K562 (cell line): ENCODE measurements around the gene ANKH. TPM values are rescaled to one million over a fixed set of nuclear protein-coding genes. Genes with fewer than 3 reads are reported as not detected.

Source experiments
- ATAC-seq: fragments of 200-7000 bp; cut with Tn5 transposase; 3 replicates; pipeline ENCODE4 v1.9.1; 2020; ENCODE audit warnings: moderate library complexity
- BruUV-seq: library from RNA; stranded (reverse); fragments of 400-500 nt; replicated peaks from 2 replicates; lab custom pipeline; 2021; lab: Mats Ljungman, UMichigan
- CTCF ChIA-PET: fragments of 300-600 bp; formaldehyde crosslinking; extraction: SDS; loops from one replicate; lab custom pipeline; 2021; ENCODE audit warnings: low intra/inter-chr PET ratio; lab: Yijun Ruan, JAX
- POLR2A ChIA-PET: fragments of 300-600, 350-650 bp; sonication (Branson Sonifier 250); formaldehyde crosslinking; extraction: SDS; loops from one replicate; lab custom pipeline; 2021; ENCODE audit warnings: antibody characterized with exemption, inconsistent platforms; lab: Yijun Ruan, JAX
- DNase-seq, 4 experiments: peaks; one replicate each; pipeline versions ENCODE4 v3.0.0 to v3.0.0-alpha.2; 2011 to 2018; ENCODE audit warnings: low spot score in 3 of 4, mixed read lengths in 3 of 4; ENCODE audit errors: extremely low read depth in 1 of 4
- FAIRE-seq: peaks from 2 replicates; lab custom pipeline; 2011; peaks lifted over from hg19 to GRCh38; lab: Jason Lieb, UNC
- H2AFZ ChIP-seq: 2 replicates; pipeline ENCODE4 v1.6.0; 2011; ENCODE audit warnings: low read depth, low read length, control low read depth, inconsistent platforms
- H3K27ac ChIP-seq: fragments of 200-600 bp; 3 replicates; pipeline ENCODE4 v1.8.0; 2011; ENCODE audit warnings: low read depth, mild to moderate bottlenecking, control low read depth, inconsistent platforms, low read length, moderate library complexity, mixed read lengths; ENCODE audit errors: extremely low read depth
- H3K27me3 ChIP-seq, 2 experiments: fragments of 300-600 bp in 1 of 2; 2 replicates in 1 of 2; 3 replicates in 1 of 2; pipeline versions ENCODE4 v1.6.0 to v1.8.0; 2011; ENCODE audit warnings: inconsistent platforms in 2 of 2, low read length in 2 of 2, mild to moderate bottlenecking in 1 of 2, mixed read lengths in 1 of 2, moderate library complexity in 1 of 2; ENCODE audit not compliant: control insufficient read depth in 2 of 2, insufficient read depth in 2 of 2
- H3K36me3 ChIP-seq: fragments of 300-600 bp; 3 replicates; pipeline ENCODE4 v1.8.0; 2011; ENCODE audit warnings: mild to moderate bottlenecking, low read length, inconsistent platforms; ENCODE audit not compliant: control insufficient read depth, insufficient read depth
- H3K4me1 ChIP-seq, 2 experiments: fragments of 200-600 bp in 1 of 2; replicated peaks in 1 of 2; 2 replicates in 1 of 2; 3 replicates in 1 of 2; pipeline versions ENCODE4 v1.5.1 to v1.8.0; 2011; ENCODE audit warnings: inconsistent platforms in 2 of 2, low read length in 2 of 2, mild to moderate bottlenecking in 1 of 2, mixed read lengths in 1 of 2, moderate library complexity in 1 of 2; ENCODE audit not compliant: control insufficient read depth in 2 of 2, insufficient read depth in 2 of 2
- H3K4me2 ChIP-seq: 2 replicates; pipeline ENCODE4 v1.6.1; 2011; ENCODE audit warnings: low read length, control low read depth, inconsistent platforms, mixed read lengths; ENCODE audit not compliant: insufficient read depth
- H3K4me3 ChIP-seq: fragments of 200-600 bp; sonication (generic), shearing (Covaris generic); 2 replicates; pipeline ENCODE4 v1.5.1; 2016; ENCODE audit warnings: control low read depth, inconsistent platforms
- H3K79me2 ChIP-seq: fragments of 200-600 bp; 3 replicates; pipeline ENCODE4 v1.8.0; 2011; ENCODE audit warnings: low read length, inconsistent platforms; ENCODE audit not compliant: control insufficient read depth, insufficient read depth
- H3K9ac ChIP-seq, 2 experiments: 2 replicates each; pipeline versions ENCODE4 v1.6.0 to v1.6.1; 2011; ENCODE audit warnings: low read depth in 2 of 2, low read length in 2 of 2, control low read depth in 1 of 2, inconsistent platforms in 1 of 2, mild to moderate bottlenecking in 1 of 2, mixed read lengths in 1 of 2; ENCODE audit not compliant: insufficient read depth in 1 of 2
- H3K9me1 ChIP-seq: one replicate; pipeline ENCODE4 v1.6.0; 2011; ENCODE audit warnings: inconsistent platforms, mild to moderate bottlenecking, low read length, moderate library complexity; ENCODE audit not compliant: control insufficient read depth, insufficient read depth
- H3K9me3 ChIP-seq: replicated peaks from 2 replicates; pipeline ENCODE4 v1.5.1; 2011; ENCODE audit warnings: low read depth, low read length, inconsistent platforms; ENCODE audit not compliant: control insufficient read depth, insufficient read depth
- H4K20me1 ChIP-seq: replicated peaks from 2 replicates; pipeline ENCODE4 v1.6.1; 2011; ENCODE audit warnings: low read length, inconsistent platforms, mixed read lengths; ENCODE audit not compliant: control insufficient read depth, insufficient read depth
- BDP1 ChIP-seq: IDR thresholded peaks from 3 replicates; pipeline ENCODE4 v1.6.1; 2011; ENCODE audit not compliant: insufficient read length, insufficient read depth
- ETV5 ChIP-seq: sonication (generic); formaldehyde crosslinking; IDR thresholded peaks from 2 replicates; pipeline ENCODE4 v1.4.0; 2020; ENCODE audit warnings: low read depth, mild to moderate bottlenecking, missing genetic modification reagents
- KAT8 ChIP-seq: fragments of 450-650 bp; IDR thresholded peaks from 2 replicates; pipeline ENCODE4 v1.6.1; 2016; ENCODE audit warnings: low read depth, mild to moderate bottlenecking
- MXI1 ChIP-seq: IDR thresholded peaks from 2 replicates; pipeline ENCODE4 v1.6.1; 2011; ENCODE audit warnings: low read depth, mild to moderate bottlenecking, improper control_type of control experiment, low read length
- TEAD1 ChIP-seq, 2 experiments: fragments of 450-650 bp in 1 of 2; sonication (generic) in 1 of 2; formaldehyde crosslinking; IDR thresholded peaks; 2 replicates each; pipeline versions ENCODE4 v1.4.0 to v1.8.0; 2020 to 2022; ENCODE audit warnings: mild to moderate bottlenecking in 2 of 2, missing genetic modification reagents in 1 of 2
- ZBTB8A ChIP-seq: fragments of 450-650 bp; IDR thresholded peaks from 2 replicates; pipeline ENCODE4 v1.6.1; 2018; ENCODE audit warnings: mild to moderate bottlenecking, moderate library complexity; ENCODE audit not compliant: partially characterized antibody
- ZNF699 ChIP-seq: fragments of 250-450 bp; sonication (Bioruptor Pico); IDR thresholded peaks from 2 replicates; pipeline ENCODE4 v1.8.0; 2021; ENCODE audit warnings: mild to moderate bottlenecking, moderate library complexity; ENCODE audit not compliant: insufficient replicate concordance
- WGBS: fragments of 100-300 bp; shearing (Covaris generic); methylation state at CpG from one replicate; pipeline ENCODE4 v1.1.6; 2016; ENCODE audit warnings: low coverage, mixed read lengths; ENCODE audit not compliant: insufficient coverage; ENCODE audit errors: missing lambda C conversion rate; 5-methylcytosine and 5-hydroxymethylcytosine counted together
- in situ Hi-C: fragments of 300-500 bp; cut with MboI; formaldehyde crosslinking; loops from 4 replicates; pipeline ENCODE4 v1.15.0; 2018; ENCODE audit warnings: inconsistent platforms, mixed read lengths
- intact Hi-C: fragments of 100-400 bp; cut with micrococcal nuclease; formaldehyde crosslinking; loops from 2 replicates; pipeline ENCODE4 v1.14.2; 2022
- polyA plus RNA-seq, 8 experiments: library from polyadenylated mRNA; depleted of rRNA in 4 of 8; stranded (reverse) in 5 of 8; unstranded in 3 of 8; fragments of >200 nt; fragmentation: Nextera tagmentation in 2 of 8; fragmentation: Illumina TruSeq in 1 of 8; extraction: Ambion mirVana in 2 of 8; extraction: Trizol in 1 of 8; gene quantifications; 2 replicates each; pipeline versions ENCODE4 v1.2.1 to v1.2.3, GENCODE V29; 2011 to 2014; ENCODE audit warnings: inconsistent platforms in 1 of 8, missing spikeins in 1 of 8
- total RNA-seq, 7 experiments: library from RNA; depleted of rRNA in 6 of 7; stranded (reverse); fragments of >200 nt in 6 of 7; fragmentation: Illumina TruSeq in 2 of 7; extraction: Trizol in 2 of 7; gene quantifications; 2 replicates each; pipeline versions ENCODE4 v1.2.1 to v1.2.3, GENCODE V29; 2011 to 2021; ENCODE audit warnings: low replicate concordance in 1 of 7
- TF ChIP-seq, protein P1 (sequence below): sonication (generic); formaldehyde crosslinking; IDR thresholded peaks from 2 replicates; pipeline ENCODE4 v1.8.1; 2023; ENCODE audit warnings: missing genetic modification reagents, mild to moderate bottlenecking, borderline replicate concordance
- TF ChIP-seq, protein P2 (sequence below), 2 experiments: fragments of 450-650 bp in 1 of 2; sonication (generic) in 1 of 2; formaldehyde crosslinking in 1 of 2; IDR thresholded peaks in 1 of 2; conservative IDR thresholded peaks in 1 of 2; 2 replicates each; pipeline versions ENCODE4 v1.6.1 to v1.8.1; 2016 to 2023; ENCODE audit warnings: mild to moderate bottlenecking in 2 of 2, moderate library complexity in 2 of 2, inconsistent platforms in 1 of 2, missing genetic modification reagents in 1 of 2
- TF ChIP-seq, protein P3 (sequence below): sonication (generic); formaldehyde crosslinking; IDR thresholded peaks from 2 replicates; pipeline ENCODE4 v1.8.1; 2023; ENCODE audit warnings: mild to moderate bottlenecking, missing genetic modification reagents, moderate library complexity
- TF ChIP-seq, protein P4 (sequence below): fragments of 200-800 bp; sonication (Bioruptor generic); IDR thresholded peaks from 2 replicates; pipeline ENCODE4 v1.6.1; 2017; ENCODE audit warnings: missing genetic modification characterization, missing compliant biosample characterization
- TF ChIP-seq, protein P5 (sequence below): sonication (generic); formaldehyde crosslinking; IDR thresholded peaks from 2 replicates; pipeline ENCODE4 v1.8.0; 2022; ENCODE audit warnings: missing genetic modification reagents, mild to moderate bottlenecking, moderate library complexity, borderline replicate concordance

The ANKH gene
- total and polyA plus RNA-seq, 9 of the 15 experiments (the other 6 are each of a cell fraction or from before 2014, with no cell fraction given), result 0.79 to 12.2 (median 4.5) TPM

DNA sequence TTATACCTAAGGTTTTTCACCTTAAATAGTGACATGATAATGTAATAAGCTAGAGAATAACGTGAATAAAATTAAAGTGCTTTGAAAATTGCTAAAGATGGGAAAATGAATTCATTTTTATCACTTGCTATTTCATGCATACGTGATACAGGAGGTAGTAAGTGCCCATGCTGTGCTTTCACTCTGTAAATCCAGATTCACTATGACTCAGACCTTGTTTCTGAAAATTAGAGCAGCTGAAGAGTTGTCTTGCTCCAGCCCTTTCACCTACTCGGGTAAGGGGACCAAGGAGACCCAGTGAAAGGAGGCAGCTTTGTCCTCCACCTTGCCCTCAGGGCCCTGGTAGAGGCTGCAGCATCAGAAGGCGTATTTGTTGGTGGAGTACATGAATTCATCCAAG, 87.9 kb downstream of the ANKH start:
- Histone ChIP-seq H3K36me3 (no peaks in the 10 kb centered on the region), H3K9ac (no peak overlapping the region), H3K4me3 (no peak overlapping the region), H3K27ac (no peak overlapping the region), H2AFZ (no peak overlapping the region), H3K27me3 (peaks cover 0 to 12% of the 10 kb centered on the region in 2 experiments; a peak in 3 of 5 replicates), H3K4me1 (no peaks in the 10 kb centered on the region), H3K4me2 (no peak overlapping the region), H3K79me2 (no peaks in the 10 kb centered on the region), H4K20me1 (no peaks in the 10 kb centered on the region), H3K9me3 (no peaks in the 10 kb centered on the region), H3K9me1 (no peaks in the 10 kb centered on the region)
- BruUV-seq, result no TSS peak
- ATAC-seq (no peak), FAIRE-seq (no peak), DNase-seq (no peak)
- 9% methylated on average over 4 of the region's 4 CpGs for WGBS
- POLR2A ChIA-PET, result interaction anchor here (0.6 kb wide), 1 partner anchor 26 kb away, joined by 3 read pairs; no protein-coding TSS in a partner anchor
- intact Hi-C loops, result no loop called here
- in situ Hi-C loops, result no loop called here
- CTCF ChIA-PET, result no interaction called here
- TF ChIP-seq, protein P1, sequence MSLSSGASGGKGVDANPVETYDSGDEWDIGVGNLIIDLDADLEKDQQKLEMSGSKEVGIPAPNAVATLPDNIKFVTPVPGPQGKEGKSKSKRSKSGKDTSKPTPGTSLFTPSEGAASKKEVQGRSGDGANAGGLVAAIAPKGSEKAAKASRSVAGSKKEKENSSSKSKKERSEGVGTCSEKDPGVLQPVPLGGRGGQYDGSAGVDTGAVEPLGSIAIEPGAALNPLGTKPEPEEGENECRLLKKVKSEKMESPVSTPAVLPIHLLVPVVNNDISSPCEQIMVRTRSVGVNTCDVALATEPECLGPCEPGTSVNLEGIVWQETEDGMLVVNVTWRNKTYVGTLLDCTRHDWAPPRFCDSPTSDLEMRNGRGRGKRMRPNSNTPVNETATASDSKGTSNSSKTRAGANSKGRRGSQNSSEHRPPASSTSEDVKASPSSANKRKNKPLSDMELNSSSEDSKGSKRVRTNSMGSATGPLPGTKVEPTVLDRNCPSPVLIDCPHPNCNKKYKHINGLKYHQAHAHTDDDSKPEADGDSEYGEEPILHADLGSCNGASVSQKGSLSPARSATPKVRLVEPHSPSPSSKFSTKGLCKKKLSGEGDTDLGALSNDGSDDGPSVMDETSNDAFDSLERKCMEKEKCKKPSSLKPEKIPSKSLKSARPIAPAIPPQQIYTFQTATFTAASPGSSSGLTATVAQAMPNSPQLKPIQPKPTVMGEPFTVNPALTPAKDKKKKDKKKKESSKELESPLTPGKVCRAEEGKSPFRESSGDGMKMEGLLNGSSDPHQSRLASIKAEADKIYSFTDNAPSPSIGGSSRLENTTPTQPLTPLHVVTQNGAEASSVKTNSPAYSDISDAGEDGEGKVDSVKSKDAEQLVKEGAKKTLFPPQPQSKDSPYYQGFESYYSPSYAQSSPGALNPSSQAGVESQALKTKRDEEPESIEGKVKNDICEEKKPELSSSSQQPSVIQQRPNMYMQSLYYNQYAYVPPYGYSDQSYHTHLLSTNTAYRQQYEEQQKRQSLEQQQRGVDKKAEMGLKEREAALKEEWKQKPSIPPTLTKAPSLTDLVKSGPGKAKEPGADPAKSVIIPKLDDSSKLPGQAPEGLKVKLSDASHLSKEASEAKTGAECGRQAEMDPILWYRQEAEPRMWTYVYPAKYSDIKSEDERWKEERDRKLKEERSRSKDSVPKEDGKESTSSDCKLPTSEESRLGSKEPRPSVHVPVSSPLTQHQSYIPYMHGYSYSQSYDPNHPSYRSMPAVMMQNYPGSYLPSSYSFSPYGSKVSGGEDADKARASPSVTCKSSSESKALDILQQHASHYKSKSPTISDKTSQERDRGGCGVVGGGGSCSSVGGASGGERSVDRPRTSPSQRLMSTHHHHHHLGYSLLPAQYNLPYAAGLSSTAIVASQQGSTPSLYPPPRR (CRISPR knock-in tag), result no peak
- no peak for TF ChIP-seq ETV5 (CRISPR knock-in tag)
- no peak for TF ChIP-seq BDP1
- TF ChIP-seq, protein P2, sequence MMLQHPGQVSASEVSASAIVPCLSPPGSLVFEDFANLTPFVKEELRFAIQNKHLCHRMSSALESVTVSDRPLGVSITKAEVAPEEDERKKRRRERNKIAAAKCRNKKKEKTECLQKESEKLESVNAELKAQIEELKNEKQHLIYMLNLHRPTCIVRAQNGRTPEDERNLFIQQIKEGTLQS (IDR thresholded peaks at IDR 0.05), result no peak
- TF ChIP-seq, protein P2 (CRISPR knock-in tag; conservative IDR thresholded peaks at IDR 0.05), result no peak
- TF ChIP-seq, protein P3, sequence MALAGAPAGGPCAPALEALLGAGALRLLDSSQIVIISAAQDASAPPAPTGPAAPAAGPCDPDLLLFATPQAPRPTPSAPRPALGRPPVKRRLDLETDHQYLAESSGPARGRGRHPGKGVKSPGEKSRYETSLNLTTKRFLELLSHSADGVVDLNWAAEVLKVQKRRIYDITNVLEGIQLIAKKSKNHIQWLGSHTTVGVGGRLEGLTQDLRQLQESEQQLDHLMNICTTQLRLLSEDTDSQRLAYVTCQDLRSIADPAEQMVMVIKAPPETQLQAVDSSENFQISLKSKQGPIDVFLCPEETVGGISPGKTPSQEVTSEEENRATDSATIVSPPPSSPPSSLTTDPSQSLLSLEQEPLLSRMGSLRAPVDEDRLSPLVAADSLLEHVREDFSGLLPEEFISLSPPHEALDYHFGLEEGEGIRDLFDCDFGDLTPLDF (CRISPR knock-in tag), result no peak
- no peak for TF ChIP-seq ZNF699 (CRISPR knock-in tag)
- no peak for TF ChIP-seq TEAD1 (CRISPR knock-in tag; IDR thresholded peaks at IDR 0.05)
- TF ChIP-seq, protein P4, sequence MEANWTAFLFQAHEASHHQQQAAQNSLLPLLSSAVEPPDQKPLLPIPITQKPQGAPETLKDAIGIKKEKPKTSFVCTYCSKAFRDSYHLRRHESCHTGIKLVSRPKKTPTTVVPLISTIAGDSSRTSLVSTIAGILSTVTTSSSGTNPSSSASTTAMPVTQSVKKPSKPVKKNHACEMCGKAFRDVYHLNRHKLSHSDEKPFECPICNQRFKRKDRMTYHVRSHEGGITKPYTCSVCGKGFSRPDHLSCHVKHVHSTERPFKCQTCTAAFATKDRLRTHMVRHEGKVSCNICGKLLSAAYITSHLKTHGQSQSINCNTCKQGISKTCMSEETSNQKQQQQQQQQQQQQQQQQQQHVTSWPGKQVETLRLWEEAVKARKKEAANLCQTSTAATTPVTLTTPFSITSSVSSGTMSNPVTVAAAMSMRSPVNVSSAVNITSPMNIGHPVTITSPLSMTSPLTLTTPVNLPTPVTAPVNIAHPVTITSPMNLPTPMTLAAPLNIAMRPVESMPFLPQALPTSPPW (CRISPR knock-in tag), result no peak
- TF ChIP-seq MXI1, result no peak
- no peak for TF ChIP-seq KAT8
- TF ChIP-seq ZBTB8A, result no peak
- TF ChIP-seq, protein P5, sequence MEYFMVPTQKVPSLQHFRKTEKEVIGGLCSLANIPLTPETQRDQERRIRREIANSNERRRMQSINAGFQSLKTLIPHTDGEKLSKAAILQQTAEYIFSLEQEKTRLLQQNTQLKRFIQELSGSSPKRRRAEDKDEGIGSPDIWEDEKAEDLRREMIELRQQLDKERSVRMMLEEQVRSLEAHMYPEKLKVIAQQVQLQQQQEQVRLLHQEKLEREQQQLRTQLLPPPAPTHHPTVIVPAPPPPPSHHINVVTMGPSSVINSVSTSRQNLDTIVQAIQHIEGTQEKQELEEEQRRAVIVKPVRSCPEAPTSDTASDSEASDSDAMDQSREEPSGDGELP, result no peak
